ENCODE data around the gene EGFL7.
"Not testable (repeated sequence)": the region's sequence is repeated elsewhere in the genome, so short reads cannot be mapped to it uniquely, and the experiment has no call there.

The EGFL7 gene

GRCh38 chr9:136690104-136690805, 27.5 kb downstream of the EGFL7 start:
- no peak for DNase-seq

- DNase-seq: no peak
Measured at GRCh38 chr9:136690806-136691261, 28.1 kb downstream of the EGFL7 start.

GRCh38 chr9:136691316-136692184, 28.8 kb downstream of the EGFL7 start:
- no peak for DNase-seq

- no peak for DNase-seq
Measured at GRCh38 chr9:136692185-136693134, 29.7 kb downstream of the EGFL7 start.

GRCh38 chr9:136693135-136693489, 30.4 kb downstream of the EGFL7 start:
- DNase-seq: no peak

- peak; percentile 48 for DNase-seq
Measured at GRCh38 chr9:136693490-136694162, 30.9 kb downstream of the EGFL7 start.

GRCh38 chr9:136694163-136694871, 31.6 kb downstream of the EGFL7 start:
- DNase-seq: peak; percentile 21

GRCh38 chr9:136694872-136695247, 32.1 kb downstream of the EGFL7 start:
- DNase-seq: no peak

GRCh38 chr9:136695435-136695895, 32.7 kb downstream of the EGFL7 start:
- DNase-seq: peak; percentile 91

- DNase-seq: peak; percentile 80
Measured at GRCh38 chr9:136695955-136696354, 33.2 kb downstream of the EGFL7 start.

GRCh38 chr9:136696502-136696901, 33.8 kb downstream of the EGFL7 start:
- DNase-seq: no peak

GRCh38 chr9:136697146-136697820, 34.6 kb downstream of the EGFL7 start:
- no peak for DNase-seq

- DNase-seq: no peak
Measured at GRCh38 chr9:136697821-136698526, 35.3 kb downstream of the EGFL7 start.

- DNase-seq: no peak
Measured at GRCh38 chr9:136698635-136699246, 36.0 kb downstream of the EGFL7 start.

GRCh38 chr9:136700304-136700703, 37.6 kb downstream of the EGFL7 start:
- no peak for DNase-seq

- no peak for DNase-seq
Measured at GRCh38 chr9:136700959-136701667, 38.4 kb downstream of the EGFL7 start.

GRCh38 chr9:136701668-136702053, 38.9 kb downstream of the EGFL7 start:
- DNase-seq: no peak

GRCh38 chr9:136703276-136703860, 40.7 kb downstream of the EGFL7 start:
- no peak for DNase-seq

- DNase-seq: not testable (repeated sequence)
Measured at GRCh38 chr9:136704741-136705140, 42.0 kb downstream of the EGFL7 start.

Measured in NCI-H146 (cell line).